GM19452 (cell line): ENCODE measurements around the gene NUDT19.
"Not testable (repeated sequence)": the region's sequence is repeated elsewhere in the genome, so short reads cannot be mapped to it uniquely, and the experiment has no call there.

Source experiments
- ATAC-seq: cut with Tn5 transposase; IDR thresholded peaks from one replicate; pipeline ENCODE4 v1.9.1; 2021; ENCODE audit not compliant: unreplicated experiment

Gene NUDT19

DNA sequence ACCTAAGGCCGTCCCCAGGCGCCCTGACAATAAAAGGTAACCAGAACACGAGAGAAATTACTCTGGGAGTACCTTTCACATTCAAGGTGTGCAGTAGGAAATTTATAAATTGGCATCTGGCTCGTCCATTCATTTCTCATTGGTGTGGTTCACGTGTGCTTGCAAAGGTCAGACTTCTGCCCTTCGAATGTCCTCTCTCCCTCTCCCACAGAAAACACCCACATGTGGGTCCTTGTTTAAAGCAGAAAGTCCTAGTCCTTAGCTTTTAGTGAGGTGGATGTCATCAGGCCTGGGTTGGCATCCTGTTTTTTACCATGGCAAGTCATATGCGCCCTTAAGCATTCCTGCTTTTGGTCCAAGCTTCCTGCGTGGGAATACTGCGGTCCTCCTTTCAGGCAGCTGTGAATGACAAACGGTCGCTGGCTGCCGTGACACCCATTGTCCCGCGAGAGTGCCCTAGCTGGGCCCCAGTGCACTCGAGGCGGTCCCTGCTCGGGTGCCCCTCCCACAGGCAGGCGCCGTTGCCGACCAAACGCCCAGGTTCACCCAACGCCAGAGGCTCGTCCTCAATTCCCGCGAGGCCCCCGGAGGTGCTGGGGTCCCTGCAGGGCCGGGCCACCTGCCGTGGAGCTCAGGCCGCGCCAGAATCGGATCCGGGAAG, at the start of gene NUDT19:
TSS of gene NUDT19 (plus strand) at position 531 of the 661 bp plus-strand sequence. CDS start 140 bp downstream, outside the sequence.
- ATAC-seq = peak; percentile 84

DNA sequence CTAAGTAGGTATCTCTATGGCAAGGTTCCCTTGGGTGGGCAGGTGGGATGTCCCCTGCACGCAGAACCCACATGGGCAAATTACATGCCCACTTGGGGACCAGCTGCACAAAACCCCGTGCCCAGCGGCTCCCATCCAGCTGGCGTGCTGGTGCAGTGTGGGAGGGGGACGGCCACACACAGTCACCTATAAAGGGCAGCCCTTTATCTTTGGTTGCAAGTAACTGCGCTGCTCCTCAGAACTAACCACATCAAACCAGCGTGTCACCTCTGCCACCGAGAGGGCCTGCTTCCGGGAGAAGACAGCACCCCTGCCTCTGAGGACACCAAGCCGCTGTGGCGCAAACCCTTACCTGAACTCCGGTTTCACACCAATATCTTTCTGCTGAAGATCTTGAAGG, 48.9 kb upstream of the NUDT19 start:
- no peak for ATAC-seq

DNA sequence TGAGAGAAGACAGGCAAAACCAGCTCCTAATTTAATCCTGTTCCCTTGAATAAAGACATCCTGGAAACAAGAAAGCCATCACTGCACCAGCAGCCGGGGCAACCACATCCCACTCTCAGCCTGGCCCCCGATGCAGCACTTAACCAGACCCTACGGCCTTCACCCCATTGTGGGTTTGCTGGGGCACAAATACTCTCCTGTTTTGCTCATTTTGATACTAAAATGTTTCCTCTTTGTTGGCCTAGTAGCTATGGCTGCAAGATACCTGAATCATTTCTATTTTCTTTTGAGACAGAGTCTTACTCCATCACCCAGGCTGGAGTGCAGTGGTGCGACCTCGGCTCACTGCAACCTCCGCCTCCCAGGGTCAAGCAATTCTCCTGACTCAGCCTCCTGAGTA, 45.1 kb upstream of the NUDT19 start:
- ATAC-seq = no peak

DNA sequence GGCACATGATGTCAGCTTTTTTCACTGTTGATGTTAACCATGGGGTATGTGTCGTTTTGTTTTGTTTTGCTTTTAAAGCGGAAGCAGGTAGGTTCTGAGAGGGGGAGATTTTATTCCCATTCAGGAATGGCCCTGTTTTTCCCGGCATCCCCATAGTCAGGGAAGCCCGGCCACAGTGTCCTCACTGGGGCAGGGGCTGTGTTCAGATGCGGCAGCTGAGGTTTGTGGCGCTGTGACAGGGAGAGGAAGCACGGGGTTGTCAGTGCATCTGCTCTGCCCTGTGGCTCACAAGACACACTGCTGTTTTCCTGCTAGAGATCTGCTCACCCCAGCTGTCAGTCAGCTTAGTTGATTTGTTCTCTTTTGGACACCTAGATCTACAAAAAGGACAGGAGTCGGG, 44.3 kb upstream of the NUDT19 start:
- no peak for ATAC-seq

DNA sequence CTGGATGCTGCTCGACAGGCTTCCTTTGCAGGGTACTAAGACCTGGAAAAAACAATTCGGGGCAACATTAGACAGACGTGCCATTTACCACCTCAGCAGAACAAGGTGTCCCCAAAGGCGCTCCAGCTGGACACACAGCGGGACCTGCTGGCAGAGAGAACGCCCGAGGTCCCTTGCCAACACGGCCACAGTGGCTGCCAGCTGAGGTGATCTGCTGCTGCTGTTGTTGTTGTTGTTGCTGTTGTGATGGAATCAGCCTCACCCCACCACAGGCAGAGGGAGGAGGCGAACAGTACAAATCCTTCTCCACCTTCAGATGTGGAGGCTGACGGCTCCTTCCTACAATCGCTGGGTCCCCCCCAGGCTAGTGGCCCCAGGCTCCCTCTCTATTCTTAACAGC, 41.9 kb upstream of the NUDT19 start:
- no peak for ATAC-seq

DNA sequence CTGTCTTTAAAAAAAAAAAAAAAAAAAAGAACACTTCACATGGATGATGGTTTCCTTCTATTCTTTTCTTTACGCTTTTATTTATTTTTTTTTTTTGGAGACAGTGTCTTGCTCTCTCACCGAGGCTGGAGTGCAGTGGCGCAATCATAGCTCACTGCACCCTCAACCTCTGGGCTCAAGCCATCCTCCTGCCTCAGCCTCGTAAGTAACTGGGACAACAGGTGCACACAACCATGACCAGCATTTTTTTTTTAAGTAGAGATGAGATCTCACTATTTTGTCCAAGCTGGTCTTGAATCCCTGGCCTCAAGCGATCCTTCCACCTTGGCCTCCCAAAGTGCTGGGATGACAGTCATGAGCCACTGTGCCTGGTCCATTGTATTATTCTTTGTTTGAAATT, 41.0 kb upstream of the NUDT19 start:
- no peak for ATAC-seq

DNA sequence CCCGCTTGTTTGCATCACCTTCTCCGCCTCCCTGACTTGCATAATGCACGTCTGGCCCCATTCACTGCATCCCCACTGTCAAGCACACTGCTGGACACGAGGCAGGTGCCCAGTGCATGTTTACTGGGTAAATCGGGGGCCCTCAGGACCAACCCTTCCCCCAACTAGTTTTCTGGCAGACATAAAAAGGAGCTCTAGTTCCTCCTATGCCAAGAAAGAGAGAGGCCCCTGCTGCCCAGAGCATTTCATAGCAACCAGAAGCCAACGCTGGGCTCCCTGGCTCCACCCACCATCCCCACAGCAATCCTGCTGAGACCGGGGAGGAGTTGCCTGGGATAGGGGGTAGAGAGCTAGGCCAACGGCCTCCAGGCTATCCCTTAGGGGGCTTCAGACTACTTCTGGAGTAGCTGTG, 39.9 kb upstream of the NUDT19 start:
- ATAC-seq = no peak

DNA sequence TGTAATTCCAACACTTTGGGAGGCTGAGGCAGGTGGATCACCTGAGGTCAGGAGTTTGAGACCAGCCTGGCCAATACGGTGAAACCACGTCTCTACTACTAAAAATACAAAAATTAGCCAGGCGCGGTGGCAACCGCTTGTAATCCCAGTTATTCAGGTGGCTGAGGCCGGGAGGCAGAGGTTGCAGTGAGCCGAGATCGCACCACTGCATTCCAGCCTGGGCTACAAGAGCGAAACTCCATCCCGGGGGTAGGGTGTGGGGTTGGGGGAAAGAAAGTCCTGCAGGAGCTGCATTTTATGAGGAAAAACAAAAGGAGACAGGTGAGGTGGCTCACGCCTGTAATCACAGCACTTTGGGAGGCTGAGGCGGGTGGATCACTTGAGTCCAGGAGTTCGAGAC, 39.3 kb upstream of the NUDT19 start:
- ATAC-seq = not testable (repeated sequence)

DNA sequence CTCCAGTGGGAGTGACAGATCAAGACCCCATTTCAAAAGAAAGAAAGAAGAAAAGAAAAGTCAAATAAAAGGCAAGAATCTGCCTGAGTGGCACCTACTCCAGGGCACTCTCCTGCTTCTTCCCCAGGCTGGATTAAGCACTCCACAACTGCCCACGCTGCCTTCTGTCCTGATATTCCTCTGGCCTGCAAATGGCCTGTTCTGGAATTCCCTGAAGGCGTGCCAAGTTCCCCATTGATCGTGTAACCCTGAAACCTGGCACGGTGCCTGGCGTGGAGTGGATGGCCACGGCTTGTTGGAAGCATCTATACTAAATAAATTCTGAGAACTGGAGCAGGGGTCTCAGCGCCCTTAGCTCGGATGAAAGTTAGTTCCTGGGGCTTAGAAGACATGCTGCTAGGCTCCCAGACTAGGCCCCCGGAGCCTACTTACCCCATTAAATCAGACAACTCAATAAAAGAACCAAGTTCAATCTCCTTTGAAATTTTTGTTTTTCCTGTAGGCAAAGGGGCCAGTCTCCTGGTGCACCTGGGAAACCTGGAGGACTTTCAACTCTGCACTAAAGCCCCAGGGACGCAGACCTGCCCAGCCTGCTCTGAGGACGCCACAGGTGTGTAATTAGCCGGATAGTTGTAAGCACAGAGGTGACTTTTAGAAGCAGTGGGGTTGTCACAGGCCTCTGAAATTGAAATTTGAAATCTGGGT, 38.6 kb upstream of the NUDT19 start:
- no peak for ATAC-seq

DNA sequence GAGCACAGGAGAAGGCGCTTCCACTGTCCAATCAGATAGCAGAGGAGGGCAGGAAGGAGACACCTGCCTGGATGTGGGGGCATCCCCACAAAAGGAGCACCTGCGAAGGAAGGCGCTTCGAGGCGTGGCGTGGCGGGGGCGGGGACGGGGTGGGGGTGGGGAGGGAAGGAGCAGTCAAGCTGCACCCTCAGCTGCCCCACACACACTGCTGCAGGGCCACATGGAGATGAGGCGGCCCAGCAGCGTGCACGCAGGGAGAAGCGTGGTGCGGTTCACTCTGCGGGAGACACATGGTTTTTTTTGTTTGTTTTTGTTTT, 38.1 kb upstream of the NUDT19 start:
- ATAC-seq = no peak

DNA sequence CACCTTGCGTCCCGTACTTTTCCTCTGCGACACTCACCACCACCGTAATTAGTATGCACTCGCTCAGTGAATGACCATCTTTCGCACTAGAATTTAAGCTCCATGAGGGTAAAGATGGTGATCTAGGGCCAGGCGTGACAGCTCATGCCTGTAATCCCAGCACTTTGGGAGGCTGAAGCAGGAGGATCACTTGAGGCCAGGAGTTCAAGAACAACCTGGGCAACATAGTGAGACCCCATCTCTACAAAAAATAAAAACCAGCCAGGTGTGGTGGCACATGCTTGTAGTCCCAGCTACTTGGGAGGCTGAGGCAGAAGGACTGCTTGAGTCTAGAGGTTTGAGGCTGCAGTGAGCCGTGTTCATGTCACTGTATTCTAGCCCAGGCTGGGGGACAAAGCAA, 35.2 kb upstream of the NUDT19 start:
- ATAC-seq = not testable (repeated sequence)

DNA sequence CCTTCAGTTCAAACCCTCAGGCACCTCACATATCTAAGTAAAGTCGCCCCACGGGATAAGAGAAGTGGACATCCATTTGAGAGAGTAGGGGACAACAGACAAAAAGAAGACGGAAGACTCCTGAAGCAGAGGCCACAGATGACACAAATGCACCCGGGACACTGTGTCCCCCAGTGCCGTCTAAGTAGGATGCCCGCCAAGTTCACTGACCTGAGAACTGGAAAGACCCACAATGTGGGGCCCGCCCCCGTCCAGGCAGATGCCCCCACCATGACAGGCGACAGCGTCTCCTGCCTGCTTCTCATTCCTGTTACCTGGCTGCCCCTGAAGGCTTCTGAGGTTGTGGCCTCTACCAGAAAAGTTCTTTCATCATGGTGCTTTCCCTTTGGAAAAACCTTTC, 33.5 kb upstream of the NUDT19 start:
- ATAC-seq = no peak

DNA sequence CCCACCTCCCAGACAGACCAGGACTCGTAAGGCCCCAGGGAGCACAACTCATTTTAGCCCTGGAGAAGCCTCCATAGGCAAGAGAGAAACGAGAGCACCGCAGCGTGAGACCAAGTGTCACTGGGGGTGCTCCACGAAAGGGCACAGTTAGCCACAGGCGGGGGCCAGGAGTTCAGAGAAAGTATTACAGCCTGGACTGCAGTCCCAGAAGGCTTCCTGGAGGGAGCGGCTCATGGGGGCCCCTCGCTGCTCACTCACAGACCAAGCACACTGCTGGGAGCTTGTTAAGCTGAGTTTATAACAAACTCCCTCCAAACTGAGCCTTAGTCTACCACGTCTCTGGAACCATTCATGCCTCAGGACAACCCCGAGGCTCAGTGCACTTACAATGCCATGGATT, 33.1 kb upstream of the NUDT19 start:
- ATAC-seq = no peak

DNA sequence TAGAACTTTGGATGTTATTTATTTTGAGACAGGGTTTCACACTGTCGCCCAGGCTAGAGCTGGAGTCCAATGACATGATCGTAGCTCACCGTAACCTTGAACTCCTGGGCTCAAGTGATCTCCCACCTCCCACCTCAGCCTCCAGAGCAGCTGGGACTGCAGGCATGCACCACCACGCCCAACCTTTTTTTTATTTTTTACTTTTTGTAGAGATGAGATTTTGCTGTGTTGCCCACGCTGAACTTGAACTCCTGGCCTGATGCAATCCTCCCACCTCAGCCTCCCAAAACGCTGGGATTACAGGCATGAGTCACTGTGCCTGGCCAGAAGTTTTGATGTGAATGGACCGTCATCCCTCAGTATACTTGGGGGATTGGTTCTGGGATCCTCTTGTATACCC, 30.3 kb upstream of the NUDT19 start:
- no peak for ATAC-seq

DNA sequence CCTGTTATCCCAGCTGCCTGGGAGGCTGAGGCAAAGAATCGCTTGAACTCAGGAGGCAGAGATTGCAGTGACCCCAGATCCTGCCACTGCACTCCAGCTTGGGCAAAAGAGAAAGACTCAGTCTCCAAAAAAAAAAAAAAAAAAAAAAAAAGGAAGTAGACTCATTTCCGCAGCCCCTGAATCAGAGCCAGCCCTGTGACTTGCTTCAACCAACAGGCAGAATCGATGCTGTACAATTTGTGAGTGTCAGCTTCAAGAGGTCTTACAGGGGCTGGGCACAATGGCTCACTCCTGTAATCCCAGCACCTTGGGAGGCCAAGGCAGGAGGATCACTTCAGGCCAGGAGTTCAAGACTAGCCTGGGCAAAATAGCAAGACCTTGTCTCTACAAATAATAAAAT, 29.4 kb upstream of the NUDT19 start:
- no peak for ATAC-seq

DNA sequence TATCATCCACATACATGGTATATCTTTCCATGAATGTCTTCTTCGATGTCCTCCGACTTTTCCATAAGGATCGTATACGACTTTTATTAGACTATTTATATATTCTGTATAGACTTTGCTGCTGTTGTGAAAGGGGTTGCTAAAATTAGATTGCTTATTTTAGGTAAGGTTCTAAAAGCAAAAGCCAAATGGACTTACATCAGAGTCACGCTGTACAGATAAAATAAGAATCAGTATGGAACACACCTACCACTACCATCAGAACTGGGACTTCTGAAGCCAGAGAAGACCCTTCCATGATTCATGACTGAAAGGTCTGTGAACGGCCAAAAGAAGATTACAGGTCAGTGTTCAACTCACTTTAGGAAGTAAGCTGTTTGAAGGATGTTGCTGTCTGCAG, 25.5 kb upstream of the NUDT19 start:
- ATAC-seq = no peak

DNA sequence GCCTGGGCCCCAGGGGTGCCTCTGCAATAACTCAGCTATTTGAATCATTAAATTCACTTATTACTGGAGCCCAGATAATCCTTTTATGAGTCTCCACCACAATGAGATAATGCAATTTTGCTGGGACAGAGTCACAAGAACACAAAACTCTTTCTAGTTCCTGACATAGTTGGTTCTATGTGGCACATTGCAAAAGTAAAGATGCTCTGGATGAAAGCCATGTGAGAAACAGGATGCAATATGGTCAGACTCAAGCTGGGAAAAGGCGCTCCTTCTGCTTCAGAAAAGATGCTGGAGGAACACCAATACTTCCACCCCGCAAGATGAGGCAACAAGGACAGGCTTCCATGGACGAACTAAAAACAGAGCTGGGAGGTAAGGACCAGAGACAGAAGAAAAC, 22.3 kb upstream of the NUDT19 start:
- ATAC-seq = no peak

DNA sequence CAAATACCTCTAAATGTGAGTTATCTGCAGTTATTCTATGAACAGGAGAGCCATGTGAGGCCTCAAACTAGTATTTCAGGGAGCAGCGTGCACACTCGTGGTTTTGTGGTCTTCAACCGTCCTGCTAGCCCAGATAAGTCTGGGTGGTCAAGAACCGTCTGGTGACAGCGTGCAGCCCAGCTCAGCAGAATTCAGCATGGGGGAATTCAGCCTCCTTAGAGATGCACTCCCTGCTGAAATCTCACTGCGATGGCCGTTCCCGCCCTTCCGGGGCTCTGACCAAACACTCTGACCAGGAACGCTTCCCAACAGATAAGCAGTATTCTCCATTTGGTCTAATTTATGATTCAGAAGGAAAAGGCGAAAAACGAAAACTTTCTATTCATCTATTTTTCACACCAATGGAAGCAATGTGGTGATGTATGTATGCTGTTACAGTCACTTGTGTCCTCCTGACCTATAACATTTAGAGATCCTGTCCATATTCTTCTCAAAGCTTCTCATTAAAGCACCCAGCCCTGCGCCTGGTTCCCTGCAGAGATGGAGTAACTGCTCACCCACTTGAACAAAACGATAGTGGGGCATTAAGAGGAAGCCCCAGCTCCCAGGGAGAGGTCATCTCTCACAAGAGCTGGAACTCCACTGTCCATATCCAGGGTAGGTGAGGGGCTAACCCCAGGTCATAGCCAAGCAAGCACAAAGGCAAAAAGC, 19.6 kb upstream of the NUDT19 start:
- ATAC-seq = no peak

DNA sequence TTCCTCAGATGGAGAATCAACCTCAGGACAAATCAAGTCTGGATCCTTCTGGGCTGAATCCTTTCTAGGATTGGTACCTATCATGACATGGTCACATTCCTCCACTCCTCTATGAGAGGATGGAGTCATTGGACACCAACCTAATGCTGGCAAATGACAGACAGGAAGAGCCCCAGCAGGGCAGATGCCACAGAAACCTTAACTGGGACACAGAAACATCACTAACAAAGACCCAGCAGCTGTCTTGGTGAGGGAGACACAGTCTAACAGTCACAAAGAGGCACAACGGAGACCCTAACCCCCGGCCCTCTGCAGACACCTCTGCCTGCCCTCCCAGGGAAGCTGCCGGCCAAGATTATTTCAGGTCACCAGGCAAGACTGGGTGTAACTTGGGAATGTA, 18.8 kb upstream of the NUDT19 start:
- no peak for ATAC-seq

DNA sequence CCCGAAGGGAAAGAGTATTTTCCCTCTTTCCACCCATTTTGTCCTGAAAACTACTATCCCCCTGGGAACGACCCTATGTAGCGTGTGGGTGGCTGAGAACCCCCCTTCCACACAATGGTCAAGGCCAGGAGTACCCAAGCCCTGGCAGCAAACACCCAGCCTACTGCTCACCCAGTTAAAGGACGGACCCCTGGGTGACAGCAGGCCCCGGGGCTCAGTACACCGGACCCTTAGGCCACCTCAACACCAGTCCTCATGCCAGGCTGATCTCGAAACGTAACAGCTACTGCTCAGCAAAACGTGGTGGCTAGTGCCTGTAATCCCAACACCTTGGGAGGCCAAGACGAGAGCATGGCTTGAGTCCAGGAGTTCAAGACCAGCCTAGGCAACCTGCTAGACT, 18.0 kb upstream of the NUDT19 start:
- ATAC-seq = no peak

DNA sequence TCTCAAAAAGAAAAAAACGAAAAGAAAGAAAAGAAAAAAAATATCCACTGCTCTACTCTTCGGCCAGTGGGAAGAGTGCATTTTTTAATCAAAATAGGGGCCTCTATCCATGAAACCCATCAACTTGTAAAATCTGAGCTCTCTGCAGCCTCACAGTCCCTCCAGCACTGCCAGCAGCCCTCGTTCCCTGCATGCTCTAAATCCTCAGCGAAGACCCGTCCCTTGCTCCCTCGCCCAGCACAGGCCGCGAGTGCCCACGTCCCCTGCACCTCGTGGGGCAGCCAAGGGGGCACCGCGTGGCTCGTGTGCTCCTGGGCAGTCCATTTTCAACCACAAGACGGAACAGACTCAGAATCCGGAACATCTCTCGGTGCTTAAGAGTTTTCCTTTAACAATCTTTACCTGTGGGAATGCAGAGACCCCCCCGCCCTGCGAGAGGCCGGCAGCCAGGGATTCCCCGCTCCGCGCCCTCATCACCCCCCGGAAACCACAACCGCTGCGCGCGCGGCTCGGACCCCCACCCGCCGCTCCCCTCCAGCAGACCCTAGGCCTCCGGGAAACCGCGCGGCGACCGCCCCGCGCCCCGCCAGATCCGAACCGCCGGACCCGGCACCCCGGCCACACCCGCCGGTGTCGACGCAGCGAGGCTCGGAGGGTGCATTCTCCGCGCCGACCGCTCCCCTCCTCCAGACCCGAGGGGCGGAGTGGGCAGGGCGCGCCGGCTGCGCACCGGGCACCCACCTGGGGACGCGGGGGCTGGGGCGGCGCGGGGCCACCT, 17.3 kb upstream of the NUDT19 start:
- ATAC-seq = no peak
